CD4-positive, alpha-beta T cell (primary cell): Measurements from ENCODE around the gene FGF22. TPM values are rescaled to one million over a fixed set of nuclear protein-coding genes. Genes with fewer than 3 reads are reported as not detected.

ENCODE experiments used
- ATAC-seq: fragments of 200-7000 bp; cut with Tn5 transposase; one replicate; pipeline ENCODE4 v1.10.0; 2022; ENCODE audit warnings: mild to moderate bottlenecking; ENCODE audit not compliant: poor library complexity
- CTCF ChIA-PET: fragments of 350-600 bp; sonication (Branson Sonifier 250); formaldehyde crosslinking; loops from one replicate; lab custom pipeline; 2021; ENCODE audit warnings: antibody characterized with exemption, inconsistent platforms; lab: Charles Lee
- POLR2A ChIA-PET: fragments of 350-600 bp; sonication (Branson Sonifier 250); formaldehyde crosslinking; loops from one replicate; lab custom pipeline; 2021; ENCODE audit warnings: antibody characterized with exemption, inconsistent platforms; lab: Charles Lee
- DNase-seq, 14 experiments: peaks; one replicate each; pipeline ENCODE4 v3.0.0-alpha.2; 2013 to 2020; ENCODE audit warnings: mixed read lengths in 2 of 14
- H3K27ac ChIP-seq, 2 donors: one replicate each; pipeline versions ENCODE4 v1.5.1 to v1.7.0; 2013; ENCODE audit warnings: low read length in 2 of 2, low read depth in 1 of 2, mild to moderate bottlenecking in 1 of 2
- H3K27me3 ChIP-seq, 2 experiments: 1 replicate in 1 of 2; 2 replicates in 1 of 2; pipeline versions ENCODE4 v1.6.1 to v1.7.0; 2013; ENCODE audit warnings: low read length in 2 of 2, control low read depth in 1 of 2, mild to moderate bottlenecking in 1 of 2, moderate library complexity in 1 of 2; ENCODE audit not compliant: insufficient read depth in 2 of 2, control insufficient read depth in 1 of 2
- H3K36me3 ChIP-seq: one replicate; pipeline ENCODE4 v1.6.1; 2013; ENCODE audit warnings: low read length, control low read depth; ENCODE audit not compliant: insufficient read depth
- H3K4me1 ChIP-seq: one replicate; pipeline ENCODE4 v1.6.1; 2013; ENCODE audit warnings: low read length, control low read depth; ENCODE audit not compliant: insufficient read depth
- H3K4me3 ChIP-seq: one replicate; pipeline ENCODE4 v1.5.1; 2013; ENCODE audit warnings: mild to moderate bottlenecking, low read length, moderate library complexity
- H3K9me3 ChIP-seq, 2 experiments: 1 replicate in 1 of 2; 2 replicates in 1 of 2; pipeline versions ENCODE4 v1.6.1 to v1.7.0; 2013; ENCODE audit warnings: low read length in 2 of 2, mild to moderate bottlenecking in 2 of 2, control low read depth in 1 of 2, moderate library complexity in 1 of 2; ENCODE audit not compliant: control insufficient read depth in 1 of 2, insufficient read depth in 1 of 2
- H3K27ac Mint-ChIP-seq: one replicate; pipeline ENCODE4 v1.8.0; 2020; ENCODE audit warnings: mixed read lengths
- H3K27me3 Mint-ChIP-seq: one replicate; pipeline ENCODE4 v1.8.0; 2021; ENCODE audit warnings: mixed read lengths
- H3K36me3 Mint-ChIP-seq: one replicate; pipeline ENCODE4 v1.8.0; 2021; ENCODE audit warnings: low read depth, mixed read lengths
- H3K4me1 Mint-ChIP-seq: one replicate; pipeline ENCODE4 v1.8.0; 2021; ENCODE audit warnings: low read depth, mixed read lengths
- H3K4me3 Mint-ChIP-seq: one replicate; pipeline ENCODE4 v1.8.0; 2020; ENCODE audit warnings: mild to moderate bottlenecking, mixed read lengths
- H3K9me3 Mint-ChIP-seq: one replicate; pipeline ENCODE4 v1.8.0; 2020; ENCODE audit warnings: mixed read lengths
- CTCF ChIP-seq: fragments of 200-600 bp; IDR thresholded peaks from one replicate; pipeline ENCODE4 v1.8.0; 2022; ENCODE audit warnings: antibody characterized with exemption, mild to moderate bottlenecking
- intact Hi-C, 2 experiments: fragments of 100-400 bp; cut with DNase I in 1 of 2; cut with micrococcal nuclease in 1 of 2; formaldehyde crosslinking; loops; one replicate each; pipeline versions ENCODE4 v1.15.1 to v1.9.0; 2023 to 2025; cut with DNase I, micrococcal nuclease
- total RNA-seq, 174 experiments: library from RNA in 2 of 174; stranded (reverse) in 2 of 174; gene quantifications; one replicate each; pipeline ENCODE4 v1.2.3 and lab custom pipeline; 2021 to 2026

FGF22 gene
- total RNA-seq, 2 experiments from 2014 or later: 0.42 to 0.49 TPM

GRCh38 chr19:652467-653389 lies 13.0 kb downstream of the FGF22 start:
- Mint-ChIP-seq H3K4me3 (no peak overlapping the region), H3K27ac (no peak overlapping the region), H3K27me3 (no peaks in the 10 kb centered on the region), H3K9me3 (no peaks in the 10 kb centered on the region), H3K36me3 (peaks cover 38% of the 10 kb centered on the region), H3K4me1 (peaks cover 24% of the 10 kb centered on the region)
- peaks cover 52% of the 10 kb centered on the region for H3K4me1 ChIP-seq
- intact Hi-C loops: no loop called here
- H3K27ac ChIP-seq: no peak overlapping the region
- POLR2A ChIA-PET: interaction anchor here (0.9 kb wide), 1 partner anchor 9 kb away, joined by 4 read pairs; no protein-coding TSS in a partner anchor
- no peak for DNase-seq
- H3K27me3 ChIP-seq: no peaks in the 10 kb centered on the region
- H3K4me3 ChIP-seq: no peak overlapping the region
- no peaks in the 10 kb centered on the region for H3K9me3 ChIP-seq
- no peak for ATAC-seq
- H3K36me3 ChIP-seq: peaks cover 76% of the 10 kb centered on the region
- TF ChIP-seq CTCF: no peak
- CTCF ChIA-PET: no interaction called here

GRCh38 chr19:653425-653824 lies 13.7 kb downstream of the FGF22 start:
- H3K36me3 ChIP-seq: peaks cover 77% of the 10 kb centered on the region
- no peak for TF ChIP-seq CTCF

GRCh38 chr19:655691-656090 lies 16.0 kb downstream of the FGF22 start:
- H3K36me3 ChIP-seq: peaks cover 68% of the 10 kb centered on the region
- TF ChIP-seq CTCF: no peak
- peak overlapping the region; percentile 61 for H3K4me3 Mint-ChIP-seq
- no peaks in the 10 kb centered on the region for H3K9me3 Mint-ChIP-seq
- DNase-seq: peak in 2 of 14 experiments; percentile 5 to 26
- peaks cover 44% of the 10 kb centered on the region for H3K36me3 Mint-ChIP-seq
- intact Hi-C loops: no loop called here
- H3K4me1 ChIP-seq: peaks cover 82% of the 10 kb centered on the region
- H3K9me3 ChIP-seq: no peaks in the 10 kb centered on the region
- peaks cover 43% of the 10 kb centered on the region for H3K4me1 Mint-ChIP-seq
- POLR2A ChIA-PET: interaction anchor here (0.9 to 2.5 kb wide), 2 partner anchors 8 to 45 kb away, joined by 3 to 5 read pairs; no protein-coding TSS in a partner anchor
- ATAC-seq: no peak
- CTCF ChIA-PET: no interaction called here
- no peaks in the 10 kb centered on the region for H3K27me3 ChIP-seq
- no peaks in the 10 kb centered on the region for H3K27me3 Mint-ChIP-seq
- no peak overlapping the region for H3K4me3 ChIP-seq
- no peak overlapping the region for H3K27ac ChIP-seq
- H3K27ac Mint-ChIP-seq: peak overlapping the region; percentile 84

More at GRCh38 chr19:653425-653824, 13.7 kb downstream of the FGF22 start:
- Mint-ChIP-seq H3K27ac (no peak overlapping the region), H3K9me3 (no peaks in the 10 kb centered on the region), H3K4me3 (no peak overlapping the region), H3K27me3 (no peaks in the 10 kb centered on the region), H3K36me3 (peaks cover 37% of the 10 kb centered on the region), H3K4me1 (peaks cover 25% of the 10 kb centered on the region)
- no peak for DNase-seq
- Histone ChIP-seq H3K27ac (no peak overlapping the region), H3K4me3 (no peak overlapping the region), H3K27me3 (no peaks in the 10 kb centered on the region), H3K4me1 (peaks cover 59% of the 10 kb centered on the region), H3K9me3 (no peaks in the 10 kb centered on the region)
- CTCF ChIA-PET: no interaction called here
- intact Hi-C loops: no loop called here
- POLR2A ChIA-PET: no interaction called here
- ATAC-seq: no peak
